K562 (cell line): ENCODE results near the gene FBXO44. TPM values are rescaled to one million over a fixed set of nuclear protein-coding genes. Genes with fewer than 3 reads are reported as not detected.

ENCODE experiments used
- ATAC-seq: fragments of 200-7000 bp; cut with Tn5 transposase; 3 replicates; pipeline ENCODE4 v1.9.1; 2020; ENCODE audit warnings: moderate library complexity
- BruUV-seq: library from RNA; stranded (reverse); fragments of 400-500 nt; replicated peaks from 2 replicates; lab custom pipeline; 2021; lab: Mats Ljungman, UMichigan
- CTCF ChIA-PET: fragments of 300-600 bp; formaldehyde crosslinking; extraction: SDS; loops from one replicate; lab custom pipeline; 2021; ENCODE audit warnings: low intra/inter-chr PET ratio; lab: Yijun Ruan, JAX
- POLR2A ChIA-PET: fragments of 300-600, 350-650 bp; sonication (Branson Sonifier 250); formaldehyde crosslinking; extraction: SDS; loops from one replicate; lab custom pipeline; 2021; ENCODE audit warnings: antibody characterized with exemption, inconsistent platforms; lab: Yijun Ruan, JAX
- DNase-seq, 4 experiments: peaks; one replicate each; pipeline versions ENCODE4 v3.0.0 to v3.0.0-alpha.2; 2011 to 2018; ENCODE audit warnings: low spot score in 3 of 4, mixed read lengths in 3 of 4; ENCODE audit errors: extremely low read depth in 1 of 4
- FAIRE-seq: peaks from 2 replicates; lab custom pipeline; 2011; peaks lifted over from hg19 to GRCh38; lab: Jason Lieb, UNC
- H2AFZ ChIP-seq: 2 replicates; pipeline ENCODE4 v1.6.0; 2011; ENCODE audit warnings: low read depth, low read length, control low read depth, inconsistent platforms
- H3K27ac ChIP-seq: fragments of 200-600 bp; 3 replicates; pipeline ENCODE4 v1.8.0; 2011; ENCODE audit warnings: low read depth, mild to moderate bottlenecking, control low read depth, inconsistent platforms, low read length, moderate library complexity, mixed read lengths; ENCODE audit errors: extremely low read depth
- H3K27me3 ChIP-seq, 2 experiments: fragments of 300-600 bp in 1 of 2; 2 replicates in 1 of 2; 3 replicates in 1 of 2; pipeline versions ENCODE4 v1.6.0 to v1.8.0; 2011; ENCODE audit warnings: inconsistent platforms in 2 of 2, low read length in 2 of 2, mild to moderate bottlenecking in 1 of 2, mixed read lengths in 1 of 2, moderate library complexity in 1 of 2; ENCODE audit not compliant: control insufficient read depth in 2 of 2, insufficient read depth in 2 of 2
- H3K36me3 ChIP-seq: fragments of 300-600 bp; 3 replicates; pipeline ENCODE4 v1.8.0; 2011; ENCODE audit warnings: mild to moderate bottlenecking, low read length, inconsistent platforms; ENCODE audit not compliant: control insufficient read depth, insufficient read depth
- H3K4me1 ChIP-seq, 2 experiments: fragments of 200-600 bp in 1 of 2; replicated peaks in 1 of 2; 2 replicates in 1 of 2; 3 replicates in 1 of 2; pipeline versions ENCODE4 v1.5.1 to v1.8.0; 2011; ENCODE audit warnings: inconsistent platforms in 2 of 2, low read length in 2 of 2, mild to moderate bottlenecking in 1 of 2, mixed read lengths in 1 of 2, moderate library complexity in 1 of 2; ENCODE audit not compliant: control insufficient read depth in 2 of 2, insufficient read depth in 2 of 2
- H3K4me2 ChIP-seq: 2 replicates; pipeline ENCODE4 v1.6.1; 2011; ENCODE audit warnings: low read length, control low read depth, inconsistent platforms, mixed read lengths; ENCODE audit not compliant: insufficient read depth
- H3K4me3 ChIP-seq: fragments of 200-600 bp; sonication (generic), shearing (Covaris generic); 2 replicates; pipeline ENCODE4 v1.5.1; 2016; ENCODE audit warnings: control low read depth, inconsistent platforms
- H3K79me2 ChIP-seq: fragments of 200-600 bp; 3 replicates; pipeline ENCODE4 v1.8.0; 2011; ENCODE audit warnings: low read length, inconsistent platforms; ENCODE audit not compliant: control insufficient read depth, insufficient read depth
- H3K9ac ChIP-seq, 2 experiments: 2 replicates each; pipeline versions ENCODE4 v1.6.0 to v1.6.1; 2011; ENCODE audit warnings: low read depth in 2 of 2, low read length in 2 of 2, control low read depth in 1 of 2, inconsistent platforms in 1 of 2, mild to moderate bottlenecking in 1 of 2, mixed read lengths in 1 of 2; ENCODE audit not compliant: insufficient read depth in 1 of 2
- H3K9me1 ChIP-seq: one replicate; pipeline ENCODE4 v1.6.0; 2011; ENCODE audit warnings: inconsistent platforms, mild to moderate bottlenecking, low read length, moderate library complexity; ENCODE audit not compliant: control insufficient read depth, insufficient read depth
- H3K9me3 ChIP-seq: replicated peaks from 2 replicates; pipeline ENCODE4 v1.5.1; 2011; ENCODE audit warnings: low read depth, low read length, inconsistent platforms; ENCODE audit not compliant: control insufficient read depth, insufficient read depth
- H4K20me1 ChIP-seq: replicated peaks from 2 replicates; pipeline ENCODE4 v1.6.1; 2011; ENCODE audit warnings: low read length, inconsistent platforms, mixed read lengths; ENCODE audit not compliant: control insufficient read depth, insufficient read depth
- ARID1B ChIP-seq: fragments of 450-650 bp; IDR thresholded peaks from 2 replicates; pipeline ENCODE4 v1.6.1; 2016; ENCODE audit warnings: antibody characterized with exemption, mild to moderate bottlenecking, inconsistent platforms
- CBFA2T3 ChIP-seq: fragments of 450-650 bp; IDR thresholded peaks from 2 replicates; pipeline ENCODE4 v1.6.1; 2017
- CHD2 ChIP-seq: IDR thresholded peaks from 2 replicates; pipeline ENCODE4 v1.6.1; 2011; ENCODE audit warnings: low read depth, low read length
- HBP1 ChIP-seq: fragments of 450-650 bp; formaldehyde crosslinking; IDR thresholded peaks from 2 replicates; pipeline ENCODE4 v1.4.0; 2022; ENCODE audit warnings: missing genetic modification characterization
- HES1 ChIP-seq: fragments of 450-650 bp; IDR thresholded peaks from 2 replicates; pipeline ENCODE4 v1.6.1; 2016; ENCODE audit warnings: low read depth, mild to moderate bottlenecking, moderate library complexity
- KDM1A ChIP-seq, 2 experiments: fragments of 450-650 bp; IDR thresholded peaks; 2 replicates each; pipeline ENCODE4 v1.6.1; 2016; ENCODE audit warnings: mild to moderate bottlenecking in 2 of 2
- MTA3 ChIP-seq: fragments of 450-650 bp; formaldehyde crosslinking; IDR thresholded peaks from 2 replicates; pipeline ENCODE4 v1.6.1; 2017; ENCODE audit warnings: mild to moderate bottlenecking, borderline replicate concordance
- PHF21A ChIP-seq: fragments of 450-650 bp; IDR thresholded peaks from 2 replicates; pipeline ENCODE4 v1.6.1; 2017; ENCODE audit warnings: low read depth, borderline replicate concordance
- RB1 ChIP-seq: fragments of 450-650 bp; IDR thresholded peaks from 2 replicates; pipeline ENCODE4 v1.6.1; 2017; ENCODE audit warnings: low read depth, mild to moderate bottlenecking
- SMAD4 ChIP-seq: fragments of 250-450 bp; sonication (Bioruptor Pico); conservative IDR thresholded peaks from 2 replicates; pipeline ENCODE4 v1.8.0; 2021; ENCODE audit warnings: inconsistent platforms, mild to moderate bottlenecking, moderate library complexity
- TCF3 ChIP-seq: sonication (generic); formaldehyde crosslinking; IDR thresholded peaks from 2 replicates; pipeline ENCODE4 v1.4.0; 2020; ENCODE audit warnings: mild to moderate bottlenecking, missing genetic modification reagents
- ZNF696 ChIP-seq: fragments of 250-450 bp; sonication (Bioruptor Pico); conservative IDR thresholded peaks from 2 replicates; pipeline ENCODE4 v1.4.0; 2020; ENCODE audit warnings: mild to moderate bottlenecking, moderate library complexity
- WGBS: fragments of 100-300 bp; shearing (Covaris generic); methylation state at CpG from one replicate; pipeline ENCODE4 v1.1.6; 2016; ENCODE audit warnings: low coverage, mixed read lengths; ENCODE audit not compliant: insufficient coverage; ENCODE audit errors: missing lambda C conversion rate; 5-methylcytosine and 5-hydroxymethylcytosine counted together
- in situ Hi-C: fragments of 300-500 bp; cut with MboI; formaldehyde crosslinking; loops from 4 replicates; pipeline ENCODE4 v1.15.0; 2018; ENCODE audit warnings: inconsistent platforms, mixed read lengths
- intact Hi-C: fragments of 100-400 bp; cut with micrococcal nuclease; formaldehyde crosslinking; loops from 2 replicates; pipeline ENCODE4 v1.14.2; 2022
- polyA plus RNA-seq, 8 experiments: library from polyadenylated mRNA; depleted of rRNA in 4 of 8; stranded (reverse) in 5 of 8; unstranded in 3 of 8; fragments of >200 nt; fragmentation: Nextera tagmentation in 2 of 8; fragmentation: Illumina TruSeq in 1 of 8; extraction: Ambion mirVana in 2 of 8; extraction: Trizol in 1 of 8; gene quantifications; 2 replicates each; pipeline versions ENCODE4 v1.2.1 to v1.2.3, GENCODE V29; 2011 to 2014; ENCODE audit warnings: inconsistent platforms in 1 of 8, missing spikeins in 1 of 8
- total RNA-seq, 7 experiments: library from RNA; depleted of rRNA in 6 of 7; stranded (reverse); fragments of >200 nt in 6 of 7; fragmentation: Illumina TruSeq in 2 of 7; extraction: Trizol in 2 of 7; gene quantifications; 2 replicates each; pipeline versions ENCODE4 v1.2.1 to v1.2.3, GENCODE V29; 2011 to 2021; ENCODE audit warnings: low replicate concordance in 1 of 7
- TF ChIP-seq, protein P1 (sequence below): sonication (generic); formaldehyde crosslinking; IDR thresholded peaks from 2 replicates; pipeline ENCODE4 v1.8.1; 2023; ENCODE audit warnings: missing genetic modification reagents, mild to moderate bottlenecking, borderline replicate concordance

The FBXO44 gene
- total and polyA plus RNA-seq, 9 of the 15 experiments (the other 6 are each of a cell fraction or from before 2014, with no cell fraction given) = 0.69 to 20.9 (median 6.7) TPM

DNA sequence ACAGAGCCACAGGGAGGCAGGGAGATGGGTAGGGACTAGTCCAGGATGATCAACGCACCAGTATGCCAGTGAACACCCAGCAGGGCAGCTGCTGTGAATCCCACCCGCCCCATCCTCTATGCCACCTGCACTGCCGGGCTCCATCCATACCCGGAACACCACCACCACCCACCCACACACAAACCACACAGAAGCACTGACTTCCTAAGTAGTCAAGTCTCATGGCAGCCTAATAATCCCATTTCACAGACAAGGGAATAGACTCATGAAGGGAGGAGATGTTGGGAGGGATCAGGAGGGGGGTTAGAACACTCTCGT is 43.2 kb downstream of the FBXO44 start (continued):
- TF ChIP-seq PHF21A (no peak), MTA3 (no peak), SMAD4 (CRISPR knock-in tag) (no peak)

GRCh38 chr1:11700601-11701467 is 46.2 kb downstream of the FBXO44 start:
- H3K36me3 ChIP-seq = no peaks in the 10 kb centered on the region
- BruUV-seq = no TSS peak
- intact Hi-C loops = no loop called here
- ChIA-PET CTCF (no interaction called here), POLR2A (interaction anchor here (0.7 to 1.4 kb wide), 4 partner anchors 8 to 208 kb away, joined by 3 to 6 read pairs (median 4); no protein-coding TSS in a partner anchor)
- H4K20me1 ChIP-seq = no peaks in the 10 kb centered on the region
- FAIRE-seq (no peak), ATAC-seq (no peak; the same call in 1 of the 3 replicates), DNase-seq (peak in 2 of 4 experiments; percentile 43 to 44)
- H3K79me2 ChIP-seq = no peaks in the 10 kb centered on the region
- 20% methylated on average over 34 of the region's 34 CpGs for WGBS
- peak overlapping the region in 1 of 2 experiments; percentile 54; a peak in 2 of 4 replicates for H3K9ac ChIP-seq
- peak overlapping the region; percentile 59 for H3K4me2 ChIP-seq
- H2AFZ ChIP-seq = peak overlapping the region; percentile 53
- no peak overlapping the region for H3K4me3 ChIP-seq
- peaks cover 25 to 57% of the 10 kb centered on the region in 2 experiments; a peak in 4 of 5 replicates for H3K4me1 ChIP-seq
- peaks cover 2 to 16% of the 10 kb centered on the region in 2 experiments; a peak in 3 of 5 replicates for H3K27me3 ChIP-seq
- no peaks in the 10 kb centered on the region for H3K9me1 ChIP-seq
- in situ Hi-C loops = no loop called here
- no peaks in the 10 kb centered on the region for H3K9me3 ChIP-seq
- H3K27ac ChIP-seq = no peak overlapping the region
- TF ChIP-seq KDM1A (IDR thresholded peaks at IDR 0.05) (peak in 1 of 2 experiments; percentile 13; a peak in 1 of 4 replicates), CHD2 (no peak), CBFA2T3 (peak; percentile 45), TCF3 (CRISPR knock-in tag) (peak; percentile 51), ZNF696 (CRISPR knock-in tag) (no peak), ARID1B (peak; percentile 49), HBP1 (CRISPR knock-in tag) (no peak), HES1 (no peak), MTA3 (0 out of 2 replicates have a peak, but pooled peaks have one; percentile 25), RB1 (no peak)
- TF ChIP-seq, protein P1, sequence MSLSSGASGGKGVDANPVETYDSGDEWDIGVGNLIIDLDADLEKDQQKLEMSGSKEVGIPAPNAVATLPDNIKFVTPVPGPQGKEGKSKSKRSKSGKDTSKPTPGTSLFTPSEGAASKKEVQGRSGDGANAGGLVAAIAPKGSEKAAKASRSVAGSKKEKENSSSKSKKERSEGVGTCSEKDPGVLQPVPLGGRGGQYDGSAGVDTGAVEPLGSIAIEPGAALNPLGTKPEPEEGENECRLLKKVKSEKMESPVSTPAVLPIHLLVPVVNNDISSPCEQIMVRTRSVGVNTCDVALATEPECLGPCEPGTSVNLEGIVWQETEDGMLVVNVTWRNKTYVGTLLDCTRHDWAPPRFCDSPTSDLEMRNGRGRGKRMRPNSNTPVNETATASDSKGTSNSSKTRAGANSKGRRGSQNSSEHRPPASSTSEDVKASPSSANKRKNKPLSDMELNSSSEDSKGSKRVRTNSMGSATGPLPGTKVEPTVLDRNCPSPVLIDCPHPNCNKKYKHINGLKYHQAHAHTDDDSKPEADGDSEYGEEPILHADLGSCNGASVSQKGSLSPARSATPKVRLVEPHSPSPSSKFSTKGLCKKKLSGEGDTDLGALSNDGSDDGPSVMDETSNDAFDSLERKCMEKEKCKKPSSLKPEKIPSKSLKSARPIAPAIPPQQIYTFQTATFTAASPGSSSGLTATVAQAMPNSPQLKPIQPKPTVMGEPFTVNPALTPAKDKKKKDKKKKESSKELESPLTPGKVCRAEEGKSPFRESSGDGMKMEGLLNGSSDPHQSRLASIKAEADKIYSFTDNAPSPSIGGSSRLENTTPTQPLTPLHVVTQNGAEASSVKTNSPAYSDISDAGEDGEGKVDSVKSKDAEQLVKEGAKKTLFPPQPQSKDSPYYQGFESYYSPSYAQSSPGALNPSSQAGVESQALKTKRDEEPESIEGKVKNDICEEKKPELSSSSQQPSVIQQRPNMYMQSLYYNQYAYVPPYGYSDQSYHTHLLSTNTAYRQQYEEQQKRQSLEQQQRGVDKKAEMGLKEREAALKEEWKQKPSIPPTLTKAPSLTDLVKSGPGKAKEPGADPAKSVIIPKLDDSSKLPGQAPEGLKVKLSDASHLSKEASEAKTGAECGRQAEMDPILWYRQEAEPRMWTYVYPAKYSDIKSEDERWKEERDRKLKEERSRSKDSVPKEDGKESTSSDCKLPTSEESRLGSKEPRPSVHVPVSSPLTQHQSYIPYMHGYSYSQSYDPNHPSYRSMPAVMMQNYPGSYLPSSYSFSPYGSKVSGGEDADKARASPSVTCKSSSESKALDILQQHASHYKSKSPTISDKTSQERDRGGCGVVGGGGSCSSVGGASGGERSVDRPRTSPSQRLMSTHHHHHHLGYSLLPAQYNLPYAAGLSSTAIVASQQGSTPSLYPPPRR (CRISPR knock-in tag) = no peak
